Measurements from ENCODE around the gene TCEANC2.

DNA sequence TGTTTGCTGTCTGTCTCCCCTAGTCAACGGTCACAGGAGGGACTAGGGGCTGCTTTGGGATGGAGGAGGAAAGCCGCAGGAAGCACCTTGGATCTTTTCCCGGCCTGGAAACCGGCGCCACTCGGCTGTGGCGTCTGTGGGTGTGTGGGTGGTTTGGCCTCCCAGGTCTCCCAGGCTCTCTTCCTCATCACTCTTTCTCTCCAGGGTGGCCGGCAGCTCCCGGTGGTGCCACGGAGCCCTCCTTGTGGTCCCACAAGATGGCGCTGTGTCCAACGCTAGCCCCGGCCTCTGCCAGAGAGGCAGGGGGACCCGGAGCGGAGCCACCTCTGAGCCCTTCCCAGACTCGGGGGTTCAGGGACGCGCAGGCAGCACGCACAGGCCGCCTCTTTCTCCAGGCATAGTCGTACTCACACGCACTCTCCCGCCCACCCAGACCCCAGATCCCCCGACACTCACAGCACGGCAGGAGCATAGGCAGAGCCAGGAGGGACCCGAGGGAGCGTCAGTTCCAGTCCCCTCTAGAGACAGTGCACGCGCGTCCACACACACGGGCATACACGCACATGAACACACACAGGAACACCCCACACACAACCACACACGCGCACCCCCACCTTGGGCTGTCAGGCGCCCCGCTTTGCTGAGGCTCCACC, 68.2 kb downstream of the TCEANC2 start:
- TF ChIP-seq CTCF (IDR thresholded peaks at IDR 0.05) = peak; percentile 86
- TF ChIP-seq ZFX (IDR thresholded peaks at IDR 0.05; ENCODE audit: borderline replicate concordance) = no peak
